Epithelial cell of umbilical artery (primary cell): Measurements from ENCODE around the gene ITGBL1. TPM values are rescaled to one million over a fixed set of nuclear protein-coding genes. Genes with fewer than 3 reads are reported as not detected.

Experiments used
- total RNA-seq: library from RNA; depleted of rRNA; stranded (reverse); fragments of >200 nt; gene quantifications from 2 replicates; pipeline ENCODE4 v1.2.3, GENCODE V29; 2014

Gene ITGBL1, protein sequence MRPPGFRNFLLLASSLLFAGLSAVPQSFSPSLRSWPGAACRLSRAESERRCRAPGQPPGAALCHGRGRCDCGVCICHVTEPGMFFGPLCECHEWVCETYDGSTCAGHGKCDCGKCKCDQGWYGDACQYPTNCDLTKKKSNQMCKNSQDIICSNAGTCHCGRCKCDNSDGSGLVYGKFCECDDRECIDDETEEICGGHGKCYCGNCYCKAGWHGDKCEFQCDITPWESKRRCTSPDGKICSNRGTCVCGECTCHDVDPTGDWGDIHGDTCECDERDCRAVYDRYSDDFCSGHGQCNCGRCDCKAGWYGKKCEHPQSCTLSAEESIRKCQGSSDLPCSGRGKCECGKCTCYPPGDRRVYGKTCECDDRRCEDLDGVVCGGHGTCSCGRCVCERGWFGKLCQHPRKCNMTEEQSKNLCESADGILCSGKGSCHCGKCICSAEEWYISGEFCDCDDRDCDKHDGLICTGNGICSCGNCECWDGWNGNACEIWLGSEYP
- 4.5 and 4.7 TPM in 2 replicates for total RNA-seq

DNA sequence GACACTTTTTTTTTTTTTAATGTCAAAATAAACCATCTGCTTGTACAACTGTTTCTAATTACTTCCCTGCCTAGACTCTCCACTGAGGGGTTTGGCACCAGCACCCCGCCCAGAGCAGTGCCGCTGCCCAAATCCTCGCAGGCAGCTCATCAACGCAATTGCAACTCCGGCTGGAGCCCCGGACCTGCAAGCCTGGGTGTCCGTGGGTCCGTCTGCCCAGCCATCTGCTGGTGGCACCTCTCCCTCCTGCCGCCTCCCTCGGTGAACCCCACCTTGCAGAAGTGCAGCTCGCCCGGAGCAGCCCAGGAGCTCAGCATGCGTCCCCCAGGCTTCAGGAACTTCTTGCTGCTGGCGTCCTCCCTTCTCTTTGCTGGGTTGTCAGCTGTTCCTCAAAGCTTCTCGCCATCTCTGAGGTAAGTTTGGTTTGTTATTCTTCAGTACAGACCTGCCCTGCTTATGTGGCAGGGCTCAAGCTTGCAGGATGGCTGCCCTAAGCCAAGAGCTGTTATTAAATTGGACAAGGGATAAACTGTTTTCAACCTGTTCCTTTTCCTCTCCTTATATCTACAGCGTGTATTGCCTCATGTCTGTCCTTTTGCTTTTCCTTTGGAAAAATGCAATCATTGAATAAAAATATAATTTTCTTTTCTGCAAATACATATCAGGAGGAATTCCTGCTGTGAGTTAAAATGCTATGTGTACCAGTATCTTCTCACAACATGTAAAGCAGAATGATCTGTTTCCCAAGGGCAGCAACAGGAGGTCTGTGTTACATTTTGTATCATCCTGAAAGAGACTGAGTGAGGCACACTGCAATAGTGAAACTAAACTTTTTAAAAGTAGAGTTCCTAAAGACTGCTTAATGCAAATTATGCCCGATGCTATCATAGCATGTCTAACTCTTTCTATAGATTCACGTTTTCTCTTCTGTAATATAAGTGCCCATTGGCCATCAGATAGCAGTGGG, at the start of gene ITGBL1:
ITGBL1 (plus strand) TSS at position 157 of the 967 bp plus-strand sequence; CDS start at position 316, 159 bp downstream.

DNA sequence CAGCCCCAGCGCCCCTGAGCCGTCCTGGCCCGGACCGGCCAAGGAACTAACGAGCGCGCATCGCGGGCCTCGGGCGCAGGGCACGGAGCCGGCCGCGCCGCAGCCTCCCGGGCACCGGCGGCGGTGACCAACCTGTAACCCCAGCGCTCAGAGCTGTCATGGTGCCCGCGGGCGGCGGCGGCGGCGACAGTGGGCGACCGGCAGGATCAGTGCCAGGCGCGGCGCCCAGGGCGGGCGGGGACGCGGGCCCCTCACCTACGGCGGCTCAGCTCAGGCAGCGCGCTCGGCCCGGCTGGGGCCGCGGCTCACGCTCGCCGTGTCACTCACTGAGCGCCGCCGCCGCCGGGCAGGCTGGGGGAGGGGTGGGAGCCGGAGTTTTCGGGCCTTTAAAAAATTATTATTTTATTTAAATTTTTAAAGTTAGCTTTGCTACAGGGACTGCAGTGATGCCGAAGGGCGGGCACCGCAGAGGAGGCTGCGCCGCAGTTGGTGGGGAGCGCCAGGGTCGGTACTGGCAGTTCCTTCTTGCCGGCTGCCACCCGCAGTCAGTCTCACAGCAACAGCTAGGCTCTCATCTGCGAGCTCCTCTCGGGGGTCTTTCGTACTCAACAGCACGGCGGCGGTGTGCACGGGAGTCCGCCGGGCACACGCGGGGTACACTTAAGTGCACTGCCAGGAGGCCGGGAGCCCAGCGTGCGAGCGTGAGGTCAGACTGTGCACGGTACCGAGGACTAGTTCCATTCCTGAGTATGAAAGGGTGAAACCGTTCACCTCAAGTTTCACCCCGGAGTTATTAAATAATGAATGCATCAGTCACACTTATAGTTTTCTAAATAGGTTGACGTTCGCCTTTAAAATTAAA, 36.1 kb upstream of the ITGBL1 start, which contains the start of gene NALCN:
NALCN (minus strand) TSS at position 328 of the 862 bp plus-strand sequence. CDS start 17,382 bp downstream, outside the sequence.

Other genes starting within 250 kb of the ITGBL1 start
- 8.4 and 10.5 TPM in 2 replicates for gene NALCN, start 36.2 kb upstream of the ITGBL1 start, total RNA-seq